Measurements from ENCODE around the gene GALK1.
A peak's percentile ranks its signal among the peaks of the same experiment; 100 is the strongest.

GRCh38 chr17:75779250-75779986, 14.4 kb upstream of the GALK1 start:
- TF ChIP-seq, protein P1, sequence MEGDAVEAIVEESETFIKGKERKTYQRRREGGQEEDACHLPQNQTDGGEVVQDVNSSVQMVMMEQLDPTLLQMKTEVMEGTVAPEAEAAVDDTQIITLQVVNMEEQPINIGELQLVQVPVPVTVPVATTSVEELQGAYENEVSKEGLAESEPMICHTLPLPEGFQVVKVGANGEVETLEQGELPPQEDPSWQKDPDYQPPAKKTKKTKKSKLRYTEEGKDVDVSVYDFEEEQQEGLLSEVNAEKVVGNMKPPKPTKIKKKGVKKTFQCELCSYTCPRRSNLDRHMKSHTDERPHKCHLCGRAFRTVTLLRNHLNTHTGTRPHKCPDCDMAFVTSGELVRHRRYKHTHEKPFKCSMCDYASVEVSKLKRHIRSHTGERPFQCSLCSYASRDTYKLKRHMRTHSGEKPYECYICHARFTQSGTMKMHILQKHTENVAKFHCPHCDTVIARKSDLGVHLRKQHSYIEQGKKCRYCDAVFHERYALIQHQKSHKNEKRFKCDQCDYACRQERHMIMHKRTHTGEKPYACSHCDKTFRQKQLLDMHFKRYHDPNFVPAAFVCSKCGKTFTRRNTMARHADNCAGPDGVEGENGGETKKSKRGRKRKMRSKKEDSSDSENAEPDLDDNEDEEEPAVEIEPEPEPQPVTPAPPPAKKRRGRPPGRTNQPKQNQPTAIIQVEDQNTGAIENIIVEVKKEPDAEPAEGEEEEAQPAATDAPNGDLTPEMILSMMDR (IDR thresholded peaks at IDR 0.05), result peak in 1 of 6 experiments; percentile 8
- TF ChIP-seq POLR2A (IDR thresholded peaks at IDR 0.05), result peak; percentile 100

Data from Peyer's patch (tissue), 4 donors.